Right lobe of liver (tissue), 4 donors: ENCODE measurements around the gene OSMR.

Experiments
- POLR2A ChIP-seq: fragments of 450-650 bp; IDR thresholded peaks from one replicate; pipeline ENCODE4 v1.6.1; 2017; ENCODE audit warnings: antibody characterized with exemption, mild to moderate bottlenecking
- TF ChIP-seq, protein P1 (sequence below), 4 donors: fragments of 200-600 bp in 3 of 4; fragments of 450-650 bp in 1 of 4; IDR thresholded peaks; one replicate each; pipeline versions ENCODE4 v1.5.1 to v1.8.0; 2016 to 2022; ENCODE audit warnings: antibody characterized with exemption in 4 of 4, mild to moderate bottlenecking in 2 of 4
- donor health status: DM: no; HTN: no; CAD: no.
- donor health status: DM: no; HTN: no; CAD: no.
- donor health status: DM: no; HTN: yes; CAD: no.

DNA sequence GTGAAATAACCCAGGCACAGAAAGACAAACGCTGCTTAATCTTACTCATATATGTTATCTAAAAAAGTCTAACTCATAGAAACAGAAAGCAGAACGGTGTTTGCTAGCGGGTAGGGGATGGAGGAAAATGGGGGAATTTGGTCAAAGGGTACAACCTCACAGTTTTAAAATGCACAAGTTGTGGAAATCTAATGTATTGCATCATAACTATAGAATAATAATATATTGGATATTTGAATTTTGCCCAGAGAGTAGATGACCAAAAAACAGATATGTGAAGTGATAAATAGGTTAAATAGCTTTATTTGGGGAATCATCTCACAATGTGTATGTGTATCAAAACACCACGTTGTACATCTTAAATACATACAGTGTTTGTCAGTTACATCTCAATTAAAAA lies 22.3 kb upstream of the OSMR start:
- no peak for TF ChIP-seq POLR2A
- TF ChIP-seq, protein P1, sequence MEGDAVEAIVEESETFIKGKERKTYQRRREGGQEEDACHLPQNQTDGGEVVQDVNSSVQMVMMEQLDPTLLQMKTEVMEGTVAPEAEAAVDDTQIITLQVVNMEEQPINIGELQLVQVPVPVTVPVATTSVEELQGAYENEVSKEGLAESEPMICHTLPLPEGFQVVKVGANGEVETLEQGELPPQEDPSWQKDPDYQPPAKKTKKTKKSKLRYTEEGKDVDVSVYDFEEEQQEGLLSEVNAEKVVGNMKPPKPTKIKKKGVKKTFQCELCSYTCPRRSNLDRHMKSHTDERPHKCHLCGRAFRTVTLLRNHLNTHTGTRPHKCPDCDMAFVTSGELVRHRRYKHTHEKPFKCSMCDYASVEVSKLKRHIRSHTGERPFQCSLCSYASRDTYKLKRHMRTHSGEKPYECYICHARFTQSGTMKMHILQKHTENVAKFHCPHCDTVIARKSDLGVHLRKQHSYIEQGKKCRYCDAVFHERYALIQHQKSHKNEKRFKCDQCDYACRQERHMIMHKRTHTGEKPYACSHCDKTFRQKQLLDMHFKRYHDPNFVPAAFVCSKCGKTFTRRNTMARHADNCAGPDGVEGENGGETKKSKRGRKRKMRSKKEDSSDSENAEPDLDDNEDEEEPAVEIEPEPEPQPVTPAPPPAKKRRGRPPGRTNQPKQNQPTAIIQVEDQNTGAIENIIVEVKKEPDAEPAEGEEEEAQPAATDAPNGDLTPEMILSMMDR (IDR thresholded peaks at IDR 0.05) = no peak
